Adrenal gland (tissue), 12 donors: ENCODE data around the gene BUD31. TPM values are rescaled to one million over a fixed set of nuclear protein-coding genes. Genes with fewer than 3 reads are reported as not detected.

Source experiments
- DNase-seq, 7 donors: peaks; one replicate each; pipeline ENCODE4 v3.0.0-alpha.2; 2019 to 2020
- H3K27ac ChIP-seq, 5 donors: fragments of 200-600 bp; sonication (generic) in 4 of 5; 1 replicate in 3 of 5; 2 replicates in 2 of 5; pipeline versions ENCODE4 v1.5.1 to v1.8.0; 2016 to 2020; ENCODE audit warnings: mild to moderate bottlenecking in 1 of 5
- H3K27me3 ChIP-seq: fragments of 200-600 bp; 2 replicates; pipeline ENCODE4 v1.8.0; 2021
- H3K36me3 ChIP-seq, 2 donors: fragments of 200-600 bp; replicated peaks in 1 of 2; 1 replicate in 1 of 2; 2 replicates in 1 of 2; pipeline versions ENCODE4 v1.5.1 to v1.8.0; 2018 to 2022
- H3K4me1 ChIP-seq, 2 donors: fragments of 200-600 bp; replicated peaks in 1 of 2; 1 replicate in 1 of 2; 2 replicates in 1 of 2; pipeline versions ENCODE4 v1.5.1 to v1.8.0; 2018 to 2021
- H3K4me3 ChIP-seq, 4 donors: fragments of 200-600 bp; sonication (generic) in 3 of 4; one replicate each; pipeline ENCODE4 v1.5.1; 2016 to 2018
- H3K9me3 ChIP-seq, 3 donors: fragments of 200-600 bp; sonication (generic) in 1 of 3; replicated peaks in 1 of 3; 1 replicate in 2 of 3; 2 replicates in 1 of 3; pipeline versions ENCODE4 v1.5.1 to v1.8.0; 2016 to 2021
- POLR2A ChIP-seq, 2 donors: fragments of 450-650 bp; IDR thresholded peaks; one replicate each; pipeline ENCODE4 v1.6.1; 2017; ENCODE audit warnings: antibody characterized with exemption in 2 of 2, mild to moderate bottlenecking in 2 of 2, moderate library complexity in 1 of 2
- WGBS, 4 donors: extraction: QIAGEN DNeasy Blood & Tissue Kit in 2 of 4; methylation state at CpG; one replicate each; pipeline versions ENCODE4 v1.1.5 to v1.1.7; 2013 to 2017; 5-methylcytosine and 5-hydroxymethylcytosine counted together
- intact Hi-C, 2 donors: fragments of 100-400 bp; cut with DNase I; formaldehyde crosslinking; loops; one replicate each; pipeline versions ENCODE4 v1.14.1 to v1.15.0; 2022 to 2023
- polyA plus RNA-seq, 3 donors: library from polyadenylated mRNA; stranded (reverse); fragments of 200-250 nt in 2 of 3; fragments of 350-450 nt in 1 of 3; fragmentation: Illumina TruSeq in 1 of 3; extraction: RNeasy Lipid Tissue Mini Kit (QIAGEN cat#74804) in 1 of 3; gene quantifications; one replicate each; pipeline ENCODE4 v1.2.3, GENCODE V29; 2013 to 2014
- total RNA-seq, 9 donors: library from RNA; depleted of rRNA in 4 of 9; stranded (reverse); fragments of >200 nt in 4 of 9; fragments of 120-200 nt in 1 of 9; fragmentation: NEBNext Ultra II Directional in 1 of 9; extraction: Animal tissue kit (Norgen Biotek cat#: 25700) in 1 of 9; gene quantifications; one replicate each; pipeline versions ENCODE4 v1.1.0 to v1.2.4, GENCODE V29; 2013 to 2023
- TF ChIP-seq, protein P1 (sequence below), 6 experiments: fragments of 450-650 bp in 4 of 6; fragments of 200-600 bp in 2 of 6; sonication (generic) in 1 of 6; IDR thresholded peaks; 1 replicate in 5 of 6; 2 replicates in 1 of 6; pipeline versions ENCODE4 v1.5.1 to v1.8.0; 2016 to 2021; ENCODE audit warnings: antibody characterized with exemption in 6 of 6, mild to moderate bottlenecking in 2 of 6, moderate library complexity in 1 of 6
- donor health status: healthy with polysubstance abuse.
- donor health status: Bipolar disorder and iron deficiency.
- donor health status: DM: yes; HTN: yes; CAD: no.
- donor health status: DM: no; HTN: no; CAD: no.
- donor health status: DM: no; HTN: no; CAD: no.
- donor health status: DM: yes; HTN: yes; CAD: no.

BUD31 gene
- total and polyA plus RNA-seq, 12 donors = 59.0 to 287 (median 86.7) TPM

DNA sequence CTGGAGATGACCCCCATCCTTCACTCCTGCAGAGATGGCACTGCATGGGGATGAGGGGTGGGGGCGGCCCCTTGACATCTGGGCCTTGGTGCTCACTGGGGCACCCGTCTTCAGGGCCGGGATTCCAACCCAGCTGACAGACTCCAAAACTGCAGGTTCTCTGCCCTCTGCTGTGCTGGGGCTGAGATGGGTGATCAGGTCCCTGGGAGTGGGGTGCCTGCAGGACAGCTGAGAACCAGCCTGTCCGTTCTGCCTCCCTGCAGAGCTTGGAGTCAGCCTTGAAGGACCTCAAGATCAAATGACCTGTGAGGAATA is 14.6 kb upstream of the BUD31 start:
- peak overlapping the region in 1 of 5 donors; percentile 79 for H3K27ac ChIP-seq
- H3K4me1 ChIP-seq = peaks cover 12 to 17% of the 10 kb centered on the region in 2 donors
- H3K36me3 ChIP-seq = peaks cover 0 to 77% of the 10 kb centered on the region in 2 donors
- no peak for DNase-seq
- H3K9me3 ChIP-seq = no peaks in the 10 kb centered on the region
- no peak overlapping the region for H3K4me3 ChIP-seq
- H3K27me3 ChIP-seq = no peaks in the 10 kb centered on the region
- intact Hi-C loops = no loop called here
- TF ChIP-seq, protein P1, sequence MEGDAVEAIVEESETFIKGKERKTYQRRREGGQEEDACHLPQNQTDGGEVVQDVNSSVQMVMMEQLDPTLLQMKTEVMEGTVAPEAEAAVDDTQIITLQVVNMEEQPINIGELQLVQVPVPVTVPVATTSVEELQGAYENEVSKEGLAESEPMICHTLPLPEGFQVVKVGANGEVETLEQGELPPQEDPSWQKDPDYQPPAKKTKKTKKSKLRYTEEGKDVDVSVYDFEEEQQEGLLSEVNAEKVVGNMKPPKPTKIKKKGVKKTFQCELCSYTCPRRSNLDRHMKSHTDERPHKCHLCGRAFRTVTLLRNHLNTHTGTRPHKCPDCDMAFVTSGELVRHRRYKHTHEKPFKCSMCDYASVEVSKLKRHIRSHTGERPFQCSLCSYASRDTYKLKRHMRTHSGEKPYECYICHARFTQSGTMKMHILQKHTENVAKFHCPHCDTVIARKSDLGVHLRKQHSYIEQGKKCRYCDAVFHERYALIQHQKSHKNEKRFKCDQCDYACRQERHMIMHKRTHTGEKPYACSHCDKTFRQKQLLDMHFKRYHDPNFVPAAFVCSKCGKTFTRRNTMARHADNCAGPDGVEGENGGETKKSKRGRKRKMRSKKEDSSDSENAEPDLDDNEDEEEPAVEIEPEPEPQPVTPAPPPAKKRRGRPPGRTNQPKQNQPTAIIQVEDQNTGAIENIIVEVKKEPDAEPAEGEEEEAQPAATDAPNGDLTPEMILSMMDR (IDR thresholded peaks at IDR 0.05) = no peak
- no peak for TF ChIP-seq POLR2A (IDR thresholded peaks at IDR 0.05)
- WGBS, 4 donors = 83 to 90% (median 87%) methylated on average over 1 to 4 of the region's 4 CpGs

DNA sequence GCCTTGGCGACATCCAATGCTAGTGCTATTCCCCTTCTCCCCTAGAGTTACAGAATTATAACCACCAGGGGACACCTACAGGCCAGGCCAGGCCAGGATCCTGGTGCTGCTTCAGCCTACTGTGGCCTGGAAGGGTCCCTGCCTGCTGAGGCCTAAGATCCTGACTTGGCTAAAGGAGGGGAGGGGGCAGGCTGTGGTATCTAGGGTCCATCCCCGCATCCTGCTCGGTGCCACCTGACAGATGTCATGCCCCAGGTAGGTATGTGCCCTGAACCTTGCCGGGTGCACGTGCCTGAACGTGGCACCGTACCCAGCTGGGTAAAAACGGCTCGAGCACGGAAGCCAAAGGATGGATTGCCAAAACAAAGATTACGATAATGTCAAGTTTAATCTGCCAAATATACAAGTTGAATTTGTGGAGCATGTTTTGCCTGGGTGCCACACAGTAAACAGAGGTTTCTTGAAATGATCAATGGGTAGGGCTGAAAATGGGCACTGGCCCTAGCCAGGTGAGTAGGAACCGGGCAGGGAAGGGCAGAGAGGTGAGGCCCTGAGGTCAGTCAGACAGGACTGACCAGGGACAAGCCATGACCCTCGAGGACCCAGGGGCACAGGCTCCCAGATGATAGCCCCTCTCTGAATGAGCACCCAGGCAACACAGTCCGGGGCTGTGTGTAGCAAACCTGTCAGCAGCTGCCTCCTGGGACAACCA is 13.0 kb upstream of the BUD31 start:
- 82 to 88% (median 88%) methylated on average over 13 to 14 of the region's 14 CpGs for WGBS, 4 donors
- H3K9me3 ChIP-seq = no peaks in the 10 kb centered on the region
- intact Hi-C loops = no loop called here
- H3K27me3 ChIP-seq = no peaks in the 10 kb centered on the region
- H3K4me1 ChIP-seq = peaks cover 12 to 17% of the 10 kb centered on the region in 2 donors
- no peak for DNase-seq
- TF ChIP-seq POLR2A (IDR thresholded peaks at IDR 0.05) = no peak
- H3K36me3 ChIP-seq = peaks cover 0 to 77% of the 10 kb centered on the region in 2 donors
- H3K27ac ChIP-seq = no peak overlapping the region
- no peak overlapping the region for H3K4me3 ChIP-seq

DNA sequence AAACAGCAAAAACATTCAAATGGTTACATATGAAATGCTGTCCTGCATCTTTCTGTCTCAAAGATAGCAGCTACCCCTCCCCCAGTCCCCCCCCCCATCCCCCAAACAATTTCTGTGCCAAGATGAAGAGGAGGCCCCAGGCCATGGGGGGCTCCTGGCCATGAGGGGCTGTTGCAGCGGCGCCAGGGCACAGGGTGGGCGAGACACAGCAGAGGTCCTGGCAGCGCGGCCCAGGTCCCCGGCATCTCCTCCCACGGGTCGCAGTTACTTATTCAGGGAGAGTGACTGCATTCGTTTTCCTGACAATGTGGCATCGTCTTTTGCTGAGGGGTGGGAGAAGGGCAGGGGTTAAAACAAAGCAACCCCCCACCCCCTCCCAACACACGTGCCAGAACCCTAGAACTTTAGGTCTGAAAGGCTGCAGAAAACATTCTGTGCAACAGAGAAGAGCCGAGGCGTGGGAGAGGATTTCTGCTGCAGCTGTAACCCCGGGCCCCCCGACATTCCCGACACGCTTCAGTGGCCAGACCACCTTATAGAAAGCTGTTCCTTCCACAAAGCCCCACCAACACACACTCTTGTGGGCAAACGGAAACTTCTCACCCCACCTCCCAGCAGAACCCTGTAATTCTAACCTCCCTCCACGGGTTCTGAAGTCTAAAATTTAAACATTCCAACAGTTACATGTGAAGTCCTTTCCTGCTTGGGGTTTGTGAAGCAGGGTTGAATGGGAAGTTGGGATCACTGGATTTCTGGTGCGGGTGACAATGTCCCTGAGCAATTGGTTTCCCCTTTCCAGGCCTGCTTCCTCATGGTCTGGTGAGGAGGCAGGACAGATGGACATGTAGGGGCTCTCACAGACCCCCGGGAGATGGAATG is 12.1 kb upstream of the BUD31 start:
- Histone ChIP-seq H3K4me1 (peaks cover 12 to 17% of the 10 kb centered on the region in 2 donors), H3K36me3 (peaks cover 0 to 77% of the 10 kb centered on the region in 2 donors)
- no peak for DNase-seq

DNA sequence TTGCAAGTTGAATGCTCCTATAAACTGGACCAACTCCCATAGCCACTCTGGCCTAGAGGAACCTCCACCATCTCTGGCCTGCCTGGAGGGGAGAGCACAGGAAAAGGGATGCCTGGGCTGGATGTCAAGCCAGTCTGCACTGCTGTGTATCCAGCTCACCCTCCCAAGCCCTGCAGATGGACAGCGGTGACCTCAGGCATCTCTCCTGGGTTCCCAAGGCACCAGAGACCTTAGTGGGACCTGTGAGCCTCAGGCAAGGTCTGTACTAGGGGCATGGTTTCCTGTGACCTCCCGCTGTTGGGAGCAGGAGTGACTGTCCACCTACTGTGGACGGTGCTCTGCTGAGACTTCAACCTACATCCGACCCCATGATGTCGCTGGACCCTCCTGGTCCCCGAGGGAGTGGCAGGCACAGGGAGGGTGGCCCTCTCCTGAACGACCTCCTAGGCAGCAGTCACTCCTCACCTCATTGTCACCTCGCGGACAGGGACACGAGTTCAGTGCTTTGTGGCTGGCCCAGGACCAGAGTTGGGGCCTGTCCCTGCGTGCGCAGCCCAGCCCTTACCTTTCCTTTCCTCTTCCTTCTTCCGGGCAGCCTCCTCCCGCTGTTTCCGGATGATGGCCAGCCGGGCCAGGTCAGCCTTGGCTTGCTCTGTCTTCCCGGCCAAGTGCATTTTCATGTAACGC is 11.3 kb upstream of the BUD31 start:
- no peak overlapping the region for H3K27ac ChIP-seq
- H3K4me1 ChIP-seq = peaks cover 10 to 13% of the 10 kb centered on the region in 2 donors
- no peaks in the 10 kb centered on the region for H3K9me3 ChIP-seq
- no peak for DNase-seq
- 87 to 92% (median 89%) methylated on average over 6 to 18 of the region's 18 CpGs for WGBS, 4 donors
- peaks cover 0 to 78% of the 10 kb centered on the region in 2 donors for H3K36me3 ChIP-seq
- no peaks in the 10 kb centered on the region for H3K27me3 ChIP-seq
- TF ChIP-seq POLR2A (IDR thresholded peaks at IDR 0.05) = no peak
- TF ChIP-seq, protein P1 (IDR thresholded peaks at IDR 0.05) = no peak
- H3K4me3 ChIP-seq = no peak overlapping the region
- intact Hi-C loops = no loop called here

More for the DNA sequence above, 12.1 kb upstream of the BUD31 start:
- Histone ChIP-seq H3K4me3 (no peak overlapping the region), H3K27ac (no peak overlapping the region), H3K27me3 (no peaks in the 10 kb centered on the region), H3K9me3 (no peaks in the 10 kb centered on the region)
- intact Hi-C loops = no loop called here
- 68 to 82% (median 79%) methylated on average over 16 to 21 of the region's 21 CpGs for WGBS, 4 donors
- TF ChIP-seq, protein P1 (IDR thresholded peaks at IDR 0.05) = no peak
- TF ChIP-seq POLR2A (IDR thresholded peaks at IDR 0.05) = no peak
